Hematopoietic multipotent progenitor cell treated with erythropoietin and hydrocortisone succinate and interleukin-3 and kit ligand, for 4 days (in vitro differentiated cells): ENCODE data around the gene EVA1A.

Source experiments
- DNase-seq: peaks from one replicate; pipeline ENCODE4 v3.0.0-alpha.2; 2015

EVA1A gene

DNA sequence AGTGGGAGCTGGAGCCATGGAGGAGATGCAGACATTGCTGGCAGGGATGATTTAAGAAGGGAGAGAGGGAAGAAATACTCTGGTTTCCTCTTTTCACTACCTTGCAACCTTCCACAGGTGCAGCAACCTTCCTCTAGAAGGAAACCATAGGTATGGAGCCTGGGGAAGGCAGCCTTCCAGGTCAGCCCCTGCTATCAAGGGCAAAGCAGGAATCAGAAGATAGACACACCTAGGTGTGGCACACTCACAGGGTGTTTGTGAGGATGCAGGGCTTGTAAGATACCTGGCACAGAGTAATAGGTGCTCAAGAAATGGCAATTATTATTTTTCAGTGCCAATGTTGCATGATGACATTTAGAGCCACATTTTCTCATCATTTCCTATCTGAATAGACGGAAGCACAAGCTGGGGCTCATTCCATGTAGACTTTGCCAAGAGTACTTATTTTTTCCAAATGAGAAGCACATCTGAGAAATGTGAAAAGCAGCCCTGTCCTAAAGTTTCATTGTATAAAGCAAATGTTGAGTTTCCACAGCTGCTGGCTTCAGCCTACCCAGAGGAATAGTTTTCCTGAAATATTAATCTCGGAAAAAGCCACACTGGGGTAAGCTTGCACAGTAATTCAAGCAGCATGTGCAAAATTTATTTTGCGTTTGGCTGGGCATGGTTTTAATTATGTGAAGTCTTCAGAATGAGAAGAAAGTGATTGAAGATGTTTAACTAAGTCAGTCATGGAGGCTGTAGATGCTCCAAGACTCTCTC, 20.6 kb downstream of the EVA1A start:
- DNase-seq = no peak

- DNase-seq = no peak
Measured at GRCh38 chr2:75538521-75539490, 21.9 kb downstream of the EVA1A start.

DNA sequence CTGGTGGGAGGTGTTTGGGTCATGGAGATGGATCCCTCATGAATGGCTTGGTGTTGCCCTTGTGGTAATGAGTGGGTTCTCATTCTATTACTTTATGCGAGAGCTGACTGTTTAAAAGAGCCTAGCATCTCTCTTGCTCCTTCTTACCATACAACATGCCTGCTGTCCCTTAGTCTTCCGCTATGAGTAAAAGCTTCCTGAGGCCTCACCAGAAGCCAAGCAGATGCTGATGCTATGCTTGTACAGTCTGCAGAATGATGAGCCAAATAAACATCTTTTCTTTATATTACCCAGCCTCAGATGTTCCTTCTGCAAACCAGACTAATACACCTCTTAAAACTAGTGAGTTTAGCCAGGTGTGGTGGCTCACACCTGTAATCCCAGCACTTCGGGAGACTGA, 23.1 kb downstream of the EVA1A start:
- no peak for DNase-seq

DNA sequence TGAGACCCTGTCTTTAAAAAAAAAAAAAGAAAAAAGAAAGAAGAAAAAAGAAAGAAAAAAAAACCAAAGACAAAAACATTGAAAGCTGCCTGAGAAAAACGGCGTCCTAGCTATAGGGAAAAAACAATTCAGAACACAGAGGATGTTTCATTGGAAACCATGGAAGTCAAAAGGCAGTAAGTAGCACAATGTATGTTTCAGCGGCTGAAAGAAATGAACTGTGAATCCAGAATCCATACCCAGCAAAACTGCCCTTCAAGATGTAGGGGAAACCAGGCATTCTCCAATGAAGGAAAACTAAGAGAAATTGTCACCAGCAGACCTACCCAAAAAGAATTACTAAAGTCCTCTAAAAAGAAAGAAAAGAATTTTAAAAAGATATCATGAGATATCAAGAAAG, 27.6 kb downstream of the EVA1A start:
- DNase-seq = no peak

DNA sequence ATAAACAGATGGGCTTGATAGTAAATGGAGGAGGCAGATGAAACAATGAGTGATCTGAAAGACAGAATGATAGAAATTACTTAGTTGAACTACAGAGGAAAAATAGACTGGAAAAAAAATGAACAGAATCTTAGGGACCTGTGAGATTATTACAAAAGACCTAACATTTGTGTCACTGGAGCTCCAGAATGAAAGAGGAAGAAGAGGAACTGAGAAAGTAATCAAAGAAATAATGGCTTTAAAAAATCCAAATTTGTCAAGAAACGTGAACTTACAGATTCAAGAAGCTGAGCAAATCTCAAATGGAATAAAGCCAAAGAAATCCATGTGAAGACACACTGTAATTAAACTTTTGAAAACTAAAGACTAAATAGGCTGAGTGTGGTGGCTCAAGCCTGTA, 28.3 kb downstream of the EVA1A start:
- no peak for DNase-seq

DNA sequence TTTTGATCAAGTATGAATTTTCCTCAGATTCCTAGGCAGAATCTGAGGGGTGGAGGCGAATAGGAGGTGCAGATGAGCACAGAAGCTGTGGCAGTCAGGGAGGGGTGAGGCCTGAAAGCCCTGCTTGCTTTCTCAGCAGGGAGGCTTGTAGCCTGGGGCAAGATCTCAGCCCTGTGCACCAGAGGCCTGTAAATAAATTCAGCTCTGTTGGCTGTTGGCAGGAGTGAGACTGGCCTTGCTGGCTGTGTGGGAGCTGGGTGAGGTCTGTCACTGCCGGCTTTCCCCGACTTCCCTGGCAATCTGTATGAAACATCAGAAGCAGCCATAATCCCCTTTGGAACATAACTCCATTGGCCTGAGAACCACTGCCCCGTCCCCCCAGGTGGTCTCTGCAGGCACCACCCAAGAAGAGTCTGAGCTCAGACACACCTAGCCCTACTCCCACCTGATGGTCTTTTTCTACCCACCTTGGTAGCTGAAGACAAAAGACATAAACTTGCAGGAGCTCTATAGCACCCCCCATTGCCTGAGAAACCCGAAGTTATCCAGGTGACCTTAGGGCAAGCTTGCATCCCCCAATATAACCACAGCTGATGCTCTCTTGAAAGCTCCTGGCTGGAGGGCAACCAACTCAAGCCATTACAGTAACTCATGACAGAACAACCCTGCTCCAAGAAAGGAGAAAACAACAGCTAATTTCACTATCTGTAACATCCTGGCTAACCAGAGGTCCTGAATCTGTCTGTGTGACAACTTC, 32.3 kb downstream of the EVA1A start:
- DNase-seq = no peak

GRCh38 chr2:75527676-75528075, 33.1 kb downstream of the EVA1A start:
- no peak for DNase-seq

DNA sequence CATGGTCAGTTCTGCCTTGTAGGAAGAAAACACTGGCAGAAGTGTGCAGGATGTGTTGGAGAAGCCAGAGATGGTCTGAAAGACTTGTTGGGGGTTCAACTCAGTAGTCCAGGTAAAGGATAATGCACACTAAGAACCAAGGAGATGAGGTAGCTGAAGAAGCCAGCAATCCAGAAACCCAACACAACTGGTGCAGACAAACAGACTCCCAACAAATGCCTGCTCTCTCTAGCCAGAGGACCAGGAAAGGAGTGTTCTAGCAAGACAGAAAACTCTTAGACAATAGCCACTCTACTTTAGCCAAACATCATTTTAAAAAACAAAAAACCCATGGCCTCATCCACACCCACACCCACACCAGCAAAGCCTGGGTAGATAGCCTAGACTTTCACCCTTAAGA, 33.9 kb downstream of the EVA1A start:
- no peak for DNase-seq

- no peak for DNase-seq
Measured at GRCh38 chr2:75525434-75526310, 35.1 kb downstream of the EVA1A start.

DNA sequence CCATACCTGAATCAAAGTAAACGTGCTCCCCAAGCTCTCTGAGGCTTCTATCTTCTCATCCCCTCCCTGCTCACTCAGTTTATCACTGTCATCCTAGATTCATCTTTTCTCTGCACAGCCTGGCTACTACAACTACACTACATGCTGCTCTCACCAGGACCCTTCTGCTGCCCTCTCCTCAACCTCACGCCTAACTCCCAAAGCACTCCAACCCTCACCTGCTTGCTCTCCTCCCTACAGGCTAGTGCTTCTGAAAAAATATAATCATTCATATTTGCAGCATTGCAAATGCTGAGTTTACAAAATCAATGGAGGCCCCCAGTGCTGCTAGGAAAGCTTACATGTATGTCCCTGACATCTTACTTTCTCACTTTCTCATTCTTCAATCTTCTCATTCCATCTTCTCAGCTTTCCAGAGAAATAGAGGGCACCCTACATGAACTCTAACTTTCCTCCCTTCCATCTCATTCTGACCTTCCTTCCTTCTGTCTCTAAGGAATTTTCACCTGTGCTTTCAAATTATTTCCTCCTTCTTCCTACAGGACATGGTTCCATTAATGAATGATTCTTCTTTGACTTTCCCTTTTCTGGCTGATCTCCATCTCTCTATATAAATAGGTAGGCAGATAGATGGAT, 36.3 kb downstream of the EVA1A start:
- no peak for DNase-seq

- DNase-seq = no peak
Measured at GRCh38 chr2:75523313-75524275, 37.1 kb downstream of the EVA1A start.

DNA sequence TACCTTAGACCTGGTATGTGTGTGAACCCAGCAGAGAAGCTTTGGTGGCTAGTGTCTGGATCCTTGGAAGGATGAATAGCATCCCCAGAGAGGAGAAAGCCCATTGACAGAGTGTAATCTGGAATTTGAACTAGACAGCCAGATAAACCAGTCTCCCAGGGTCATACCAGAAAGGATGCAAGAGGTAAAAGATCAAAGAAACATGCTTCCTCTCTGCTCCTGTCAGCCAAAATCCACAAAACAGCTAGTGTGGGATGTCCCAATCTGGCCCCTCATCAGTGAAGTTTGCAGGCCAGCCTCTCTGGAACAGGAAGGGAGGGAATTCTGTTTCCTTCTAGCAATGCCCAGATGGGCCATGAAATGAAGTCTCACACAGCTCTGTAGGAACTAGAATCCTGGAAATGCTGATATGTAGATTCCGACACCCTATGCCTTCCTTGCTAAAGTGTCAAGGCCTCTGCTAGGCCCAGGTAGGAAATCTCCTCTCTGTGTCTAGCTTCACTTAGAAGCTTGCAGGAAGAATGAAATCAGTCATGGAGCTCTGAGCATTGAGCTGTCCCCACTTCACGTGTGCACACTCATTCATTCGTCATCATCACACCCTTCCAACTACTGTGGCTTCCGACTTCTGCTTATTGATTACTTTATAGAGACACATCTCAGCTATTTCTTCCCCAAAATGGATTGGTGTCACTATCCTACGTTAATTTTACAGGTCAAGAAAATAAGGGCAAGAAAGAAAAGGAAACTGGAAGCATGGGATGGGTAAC, 38.0 kb downstream of the EVA1A start:
- DNase-seq = no peak

DNA sequence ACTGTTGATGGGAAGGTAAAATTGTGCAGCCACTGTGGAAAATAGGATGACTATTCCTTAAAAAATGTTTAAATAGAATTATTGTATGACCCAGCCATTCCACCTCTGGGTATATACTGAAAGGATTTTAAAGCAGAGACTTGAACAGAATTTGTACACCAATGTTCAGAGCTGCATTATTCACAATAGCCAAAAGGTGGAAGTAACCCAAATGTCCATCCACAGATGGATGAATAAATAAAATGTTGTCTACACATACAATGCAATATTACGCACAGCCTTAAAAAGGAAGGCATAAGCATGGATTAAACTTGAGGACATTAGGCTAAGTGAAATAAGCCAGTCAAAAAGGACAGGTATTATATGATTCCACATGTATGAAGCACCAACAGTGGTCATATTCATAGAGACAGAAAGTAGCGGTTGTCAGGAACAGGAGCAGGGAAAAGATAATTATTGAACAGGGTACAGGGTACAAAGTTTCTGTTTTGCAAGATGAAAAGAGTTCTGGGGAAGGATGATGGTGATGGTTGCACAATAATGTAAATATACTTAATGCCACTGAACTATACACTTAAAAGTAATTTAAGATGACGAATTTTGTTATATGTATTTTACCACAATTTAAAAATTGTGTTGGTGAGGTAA, 39.4 kb downstream of the EVA1A start:
- DNase-seq = no peak

DNA sequence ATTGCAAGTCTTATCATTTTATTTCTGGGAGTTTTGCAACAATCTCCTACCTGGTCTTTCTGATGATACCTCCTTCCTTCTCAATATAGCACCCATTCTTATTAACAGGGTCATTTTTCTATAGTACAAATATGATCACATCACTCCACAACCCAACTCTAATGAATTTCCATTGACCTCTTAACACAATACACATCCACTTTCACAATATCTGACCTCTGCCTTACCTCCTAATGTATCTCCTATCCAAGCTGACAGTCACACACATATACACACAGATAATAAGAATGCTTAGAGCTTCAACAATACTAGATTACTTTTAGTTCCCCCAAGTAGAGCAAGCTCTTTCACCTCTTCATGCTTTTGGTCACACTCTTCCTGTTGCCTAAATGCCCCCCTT, 40.9 kb downstream of the EVA1A start:
- DNase-seq = no peak

- DNase-seq = no peak
Measured at GRCh38 chr2:75518638-75519465, 41.9 kb downstream of the EVA1A start.

- no peak for DNase-seq
Measured at GRCh38 chr2:75517547-75518230, 43.0 kb downstream of the EVA1A start.
